Right forelimb (tissue), 1 donor: ENCODE data around the gene HEPHL1.

ENCODE experiments used
- DNase-seq: peaks from one replicate; pipeline ENCODE4 v3.0.0-alpha.2; 2018

HEPHL1 gene

GRCh38 chr11:94131047-94131717 is 110.0 kb downstream of the HEPHL1 start:
- no peak for DNase-seq

- no peak for DNase-seq
Observed at GRCh38 chr11:94131718-94132115, 110.6 kb downstream of the HEPHL1 start.

GRCh38 chr11:94132152-94132558 is 111.0 kb downstream of the HEPHL1 start:
- DNase-seq = no peak

- DNase-seq = no peak
Observed at GRCh38 chr11:94132823-94133408, 111.8 kb downstream of the HEPHL1 start.

GRCh38 chr11:94133752-94134151 is 112.6 kb downstream of the HEPHL1 start:
- DNase-seq = no peak

- no peak for DNase-seq
Observed at GRCh38 chr11:94134651-94135512, 113.7 kb downstream of the HEPHL1 start.

- DNase-seq = no peak
Observed at GRCh38 chr11:94139416-94139815, 118.3 kb downstream of the HEPHL1 start.

GRCh38 chr11:94140154-94140655 is 119.1 kb downstream of the HEPHL1 start:
- no peak for DNase-seq

GRCh38 chr11:94141511-94142307 is 120.6 kb downstream of the HEPHL1 start:
- DNase-seq = no peak

GRCh38 chr11:94142308-94143281 is 121.4 kb downstream of the HEPHL1 start:
- no peak for DNase-seq

- DNase-seq = no peak
Observed at GRCh38 chr11:94144216-94144615, 123.1 kb downstream of the HEPHL1 start.

- no peak for DNase-seq
Observed at GRCh38 chr11:94144664-94145063, 123.5 kb downstream of the HEPHL1 start.

GRCh38 chr11:94145431-94145830 is 124.3 kb downstream of the HEPHL1 start:
- no peak for DNase-seq

GRCh38 chr11:94145916-94146315 is 124.8 kb downstream of the HEPHL1 start:
- no peak for DNase-seq

- no peak for DNase-seq
Observed at GRCh38 chr11:94147433-94147845, 126.3 kb downstream of the HEPHL1 start.

- DNase-seq = no peak
Observed at GRCh38 chr11:94148189-94148588, 127.0 kb downstream of the HEPHL1 start.

- DNase-seq = no peak
Observed at GRCh38 chr11:94149431-94150017, 128.4 kb downstream of the HEPHL1 start.

- no peak for DNase-seq
Observed at GRCh38 chr11:94150056-94150455, 128.9 kb downstream of the HEPHL1 start.

GRCh38 chr11:94150704-94151685 is 129.8 kb downstream of the HEPHL1 start:
- no peak for DNase-seq
